ENCODE measurements around the gene MAP2K3.
"Not testable (repeated sequence)": the region's sequence is repeated elsewhere in the genome, so short reads cannot be mapped to it uniquely, and the experiment has no call there.

MAP2K3 gene

DNA sequence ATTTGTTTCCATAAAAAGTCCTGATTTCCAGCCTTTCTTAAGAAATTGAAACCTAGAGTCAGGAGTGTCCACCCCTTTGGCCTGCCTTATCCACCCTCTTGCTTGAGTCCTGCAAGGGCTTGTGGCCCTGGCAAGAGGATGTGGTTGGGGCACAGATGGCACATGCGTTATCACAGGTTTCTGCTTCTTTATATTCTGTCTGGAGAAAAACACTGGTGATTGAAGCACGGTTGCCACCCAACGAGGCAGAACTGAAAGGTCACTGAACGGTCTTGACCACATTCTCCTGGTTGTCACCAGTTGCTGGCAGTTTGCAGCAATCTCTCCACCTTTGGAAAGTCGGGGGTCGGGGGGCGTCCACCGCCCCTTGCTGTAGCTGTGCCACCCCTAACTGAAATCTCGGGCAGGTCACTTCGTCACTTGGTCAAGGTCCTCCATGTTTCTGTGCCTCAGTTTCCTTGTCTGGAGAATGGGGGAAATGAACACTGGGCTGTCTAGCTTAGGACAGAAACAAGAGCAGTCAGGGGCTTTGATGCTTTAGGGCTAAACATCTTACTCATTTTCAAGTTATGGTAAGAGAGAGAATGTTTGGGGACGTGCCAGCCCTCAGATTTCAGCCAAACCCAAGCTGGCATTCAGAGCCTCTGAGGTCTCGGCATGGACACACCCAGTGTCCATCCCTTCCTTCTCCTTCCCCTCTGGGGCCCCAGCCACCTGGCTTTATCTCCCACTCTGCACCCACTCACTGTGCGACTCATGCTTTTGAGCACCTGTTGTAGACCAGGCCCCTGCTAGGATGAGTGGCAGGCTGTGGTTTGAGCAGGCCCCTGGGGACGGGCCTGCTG is 63.8 kb downstream of the MAP2K3 start:
- in situ Hi-C loops (cut with HindIII; ENCODE audit: low sequenced_read_pairs), result not testable (repeated sequence)

DNA sequence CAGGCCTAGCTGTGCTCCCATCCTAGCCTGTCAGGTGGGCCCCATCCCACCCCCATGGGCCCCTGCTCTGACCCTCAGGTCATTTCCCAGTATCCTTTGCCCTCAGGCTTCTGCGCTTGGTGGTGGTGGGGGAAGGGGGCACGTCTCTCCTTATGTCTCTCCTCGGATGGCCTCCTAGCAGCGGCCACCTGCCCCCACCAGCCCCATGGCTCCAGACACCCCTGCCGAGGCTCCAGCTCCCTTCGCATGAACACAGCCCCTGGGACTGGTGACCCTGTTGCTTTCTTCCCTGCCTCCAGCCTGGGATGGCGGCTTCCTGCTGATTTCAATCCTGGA is 64.4 kb downstream of the MAP2K3 start:
- in situ Hi-C loops (cut with HindIII; ENCODE audit: low sequenced_read_pairs), result not testable (repeated sequence)

DNA sequence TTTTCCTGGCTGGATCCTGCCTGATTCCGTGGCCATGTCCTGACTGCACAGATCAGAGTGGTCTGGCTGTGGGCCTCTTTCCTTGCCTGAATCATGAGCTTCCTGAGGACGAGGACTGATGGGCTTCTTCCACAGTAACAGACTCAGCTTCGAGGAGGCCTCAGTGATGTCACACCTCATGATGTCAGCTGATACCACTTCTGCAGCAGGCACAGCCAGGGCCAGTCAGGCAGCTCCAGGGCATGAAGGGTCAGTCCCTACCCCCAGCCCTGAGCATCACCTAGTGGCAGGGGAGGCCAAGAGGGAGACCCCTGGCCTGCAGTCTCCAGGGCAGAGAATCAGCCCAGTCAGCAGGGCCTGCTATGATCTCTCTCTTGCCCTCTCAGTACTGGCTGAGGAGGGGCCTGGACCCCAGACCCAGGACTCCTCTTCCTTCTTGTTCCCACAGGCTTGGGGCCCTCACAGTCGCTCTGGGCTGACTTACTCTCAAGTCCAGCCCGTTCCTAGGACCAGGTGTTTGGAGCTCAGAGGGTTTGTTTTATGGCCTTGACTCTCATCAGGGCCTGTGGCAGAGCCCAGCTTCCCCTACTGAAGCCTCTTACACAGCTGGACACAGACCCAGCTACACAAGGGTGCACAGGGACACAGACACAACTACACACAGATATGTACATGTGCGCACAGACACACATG is 65.0 kb downstream of the MAP2K3 start:
- in situ Hi-C loops (cut with HindIII; ENCODE audit: low sequenced_read_pairs), result not testable (repeated sequence)

DNA sequence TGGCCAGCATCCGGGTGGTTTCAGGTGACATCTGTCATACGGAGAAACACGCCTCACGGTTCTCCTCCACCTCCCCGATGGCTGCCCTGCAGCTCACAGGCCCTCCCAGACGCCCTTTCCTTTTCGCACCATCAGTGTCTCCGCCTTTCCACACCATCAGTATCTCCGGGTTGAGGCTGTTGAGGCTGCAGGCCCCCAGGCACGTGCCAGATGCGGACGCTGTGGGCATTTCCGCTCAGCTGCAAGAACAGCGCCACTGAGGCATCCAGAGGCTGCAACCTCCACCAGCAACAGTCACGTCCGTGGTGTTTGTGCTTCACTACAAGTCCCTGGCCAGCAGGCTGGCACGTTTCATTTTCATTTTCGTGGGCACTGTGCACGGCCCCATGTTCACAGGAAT is 66.0 kb downstream of the MAP2K3 start:
- in situ Hi-C loops (cut with HindIII; ENCODE audit: low sequenced_read_pairs), result not testable (repeated sequence)

DNA sequence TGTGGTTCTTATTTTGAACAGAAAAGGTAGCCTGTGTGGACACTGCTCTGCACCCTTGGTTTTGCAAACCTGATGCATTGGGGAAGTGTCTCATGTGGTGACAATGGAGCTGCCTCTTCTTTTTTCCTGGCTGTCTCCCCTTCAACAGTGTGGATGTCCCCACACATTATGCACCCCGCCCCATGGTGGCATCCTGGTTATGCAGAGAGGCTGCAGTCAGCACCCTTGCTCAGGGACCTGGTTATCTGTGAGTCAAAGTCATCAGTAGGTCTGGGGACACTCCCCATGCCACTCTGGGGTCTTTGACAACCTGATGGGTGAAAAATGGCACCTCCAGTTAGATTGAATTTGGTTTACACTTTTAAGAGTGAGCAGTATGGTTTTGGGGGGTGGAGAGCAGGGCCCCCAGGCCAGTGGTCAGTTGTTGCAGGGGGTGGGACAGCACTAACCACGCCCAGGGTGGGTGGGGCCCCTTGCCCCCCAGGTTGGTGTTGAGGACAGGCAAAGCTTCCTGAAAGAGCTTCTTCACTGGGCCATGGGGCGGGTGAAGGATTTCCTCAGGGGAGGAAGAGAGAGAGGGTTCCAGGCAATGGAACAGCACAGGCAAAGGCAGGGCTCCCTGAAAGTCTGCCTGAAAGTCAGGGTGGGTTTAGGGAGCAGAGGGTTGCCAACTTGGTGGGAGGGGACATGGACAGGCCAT is 67.0 kb downstream of the MAP2K3 start:
- in situ Hi-C loops (cut with HindIII; ENCODE audit: low sequenced_read_pairs), result no loop called here

DNA sequence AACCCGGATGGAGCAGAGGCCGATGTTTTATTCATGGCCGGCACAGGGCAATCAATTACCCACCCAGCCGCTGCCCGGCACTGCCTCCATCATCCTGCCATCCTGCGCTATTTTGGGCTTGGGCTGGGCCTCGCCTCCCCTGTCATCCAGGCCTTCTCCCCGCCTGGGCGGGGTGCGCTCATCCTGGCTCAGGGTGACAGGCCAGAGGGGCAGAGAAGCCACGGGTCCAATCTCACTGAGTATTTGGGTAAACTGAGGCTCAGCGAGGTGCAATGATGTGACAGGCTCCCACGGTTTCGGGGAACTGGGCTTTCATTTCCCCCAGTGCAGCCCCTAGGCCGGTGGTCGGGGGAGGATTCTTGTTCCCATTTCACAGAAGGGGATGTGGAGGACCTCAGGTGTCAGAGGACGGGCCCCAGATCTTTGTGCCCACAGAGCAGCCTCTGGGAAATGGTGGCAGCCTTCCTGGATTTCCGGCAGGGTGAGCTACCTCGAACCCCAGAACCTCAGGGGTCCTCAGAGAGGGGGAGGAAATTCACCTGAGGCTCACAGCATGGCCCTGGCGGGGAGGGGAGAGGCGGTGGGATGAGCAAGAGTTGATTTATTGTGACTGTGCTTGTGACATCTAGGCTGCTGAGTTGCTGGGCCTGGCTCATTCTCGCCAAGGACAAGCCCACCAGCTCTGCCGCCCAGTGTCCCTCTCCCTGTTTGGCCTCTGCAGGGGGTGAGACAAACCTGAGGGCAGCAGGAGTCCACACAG is 67.9 kb downstream of the MAP2K3 start:
- in situ Hi-C loops (cut with HindIII; ENCODE audit: low sequenced_read_pairs), result no loop called here

DNA sequence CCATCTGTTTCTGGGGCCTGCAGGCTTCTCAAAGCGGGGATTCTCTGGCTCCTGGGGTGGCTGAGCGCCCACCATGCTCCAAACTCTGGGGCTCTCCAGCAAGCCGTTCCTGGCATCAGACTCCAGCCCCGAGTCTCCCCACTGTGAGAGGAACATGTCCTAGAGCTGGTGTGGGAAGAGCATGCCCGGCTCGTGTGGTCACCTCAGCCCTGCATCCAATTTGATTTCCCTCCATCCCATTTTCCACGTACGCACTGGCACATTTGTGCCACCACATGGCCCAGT is 68.4 kb downstream of the MAP2K3 start:
- in situ Hi-C loops (cut with HindIII; ENCODE audit: low sequenced_read_pairs), result no loop called here

DNA sequence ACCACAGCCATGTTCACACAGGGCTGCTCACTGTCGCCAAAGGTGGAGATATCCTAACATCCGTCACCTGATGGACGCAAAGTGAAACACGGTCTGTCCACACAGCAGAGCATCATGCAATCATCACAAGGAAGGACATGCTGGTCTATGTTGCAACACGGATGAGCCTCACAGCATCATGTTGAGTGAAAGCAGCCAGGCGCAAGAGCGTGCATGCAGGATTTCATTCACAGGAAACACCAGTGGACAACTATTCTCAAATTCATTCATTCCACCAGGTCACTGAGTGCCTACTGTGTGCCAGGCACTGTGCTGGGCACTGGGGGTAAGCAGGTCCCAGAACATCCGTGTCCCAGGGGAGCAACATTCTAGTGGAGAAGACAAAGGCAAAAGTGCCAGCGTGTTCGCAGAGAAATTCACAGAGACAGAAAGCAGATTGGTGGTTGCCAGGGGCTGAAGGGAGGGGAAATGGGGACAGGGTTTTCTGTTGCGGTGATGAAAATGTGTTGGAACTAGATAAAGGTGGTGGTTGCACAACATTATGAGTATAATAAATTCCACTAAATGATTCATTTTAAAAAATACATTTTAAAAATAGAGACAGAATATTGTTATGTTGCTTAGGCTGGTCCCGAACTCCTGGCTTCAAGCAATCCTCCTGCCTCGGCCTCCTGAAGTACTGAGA is 69.0 kb downstream of the MAP2K3 start:
- in situ Hi-C loops (cut with HindIII; ENCODE audit: low sequenced_read_pairs), result no loop called here

DNA sequence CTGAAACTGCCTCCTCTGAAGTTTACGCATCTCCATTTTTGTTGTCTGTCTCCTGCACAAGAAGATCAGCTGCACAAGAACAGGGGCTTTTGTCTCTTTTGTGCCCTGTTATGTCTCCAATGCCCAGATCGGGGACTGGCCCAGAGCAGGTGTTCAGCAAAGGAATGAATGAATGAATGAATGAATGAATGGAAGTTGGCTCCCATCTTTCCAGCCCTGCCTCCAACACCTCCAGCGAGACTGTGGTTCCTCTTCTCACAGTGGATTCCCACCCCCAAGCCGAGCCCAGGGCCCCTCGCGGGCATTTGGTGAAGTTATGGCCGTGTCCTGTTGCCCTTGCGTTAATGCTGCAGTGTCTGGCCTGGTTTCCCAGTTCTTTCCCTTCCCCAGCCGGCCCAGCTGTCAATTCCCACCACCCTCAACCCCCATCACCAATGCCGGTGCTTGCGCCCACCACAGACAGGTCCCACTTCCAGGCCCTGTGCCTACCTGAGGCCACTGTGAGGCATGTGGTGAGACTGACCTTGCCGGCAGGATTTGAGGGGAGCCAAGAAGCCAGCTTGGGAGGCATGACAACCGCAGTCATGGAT is 70.4 kb downstream of the MAP2K3 start:
- in situ Hi-C loops (cut with HindIII; ENCODE audit: low sequenced_read_pairs), result no loop called here

DNA sequence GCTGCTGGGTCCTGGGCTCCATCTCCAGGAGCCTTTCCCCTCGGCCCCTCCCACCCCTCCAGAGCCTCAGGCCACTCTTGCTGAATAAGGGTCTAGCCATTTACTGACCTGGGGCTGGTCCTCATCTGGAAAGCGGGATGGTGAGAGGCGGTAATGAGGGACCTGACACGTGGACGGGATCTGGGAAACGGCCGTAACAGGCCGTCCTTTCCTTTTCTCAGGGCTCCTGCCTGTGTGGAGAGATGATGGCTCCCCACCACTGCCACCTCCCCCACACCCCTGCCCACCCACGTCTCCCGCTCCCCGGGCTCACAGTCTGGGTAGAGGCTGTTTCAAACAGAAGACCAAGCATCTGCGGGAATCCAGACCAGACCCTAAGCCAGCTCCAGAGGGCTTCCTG is 71.1 kb downstream of the MAP2K3 start:
- in situ Hi-C loops (cut with HindIII; ENCODE audit: low sequenced_read_pairs), result no loop called here

DNA sequence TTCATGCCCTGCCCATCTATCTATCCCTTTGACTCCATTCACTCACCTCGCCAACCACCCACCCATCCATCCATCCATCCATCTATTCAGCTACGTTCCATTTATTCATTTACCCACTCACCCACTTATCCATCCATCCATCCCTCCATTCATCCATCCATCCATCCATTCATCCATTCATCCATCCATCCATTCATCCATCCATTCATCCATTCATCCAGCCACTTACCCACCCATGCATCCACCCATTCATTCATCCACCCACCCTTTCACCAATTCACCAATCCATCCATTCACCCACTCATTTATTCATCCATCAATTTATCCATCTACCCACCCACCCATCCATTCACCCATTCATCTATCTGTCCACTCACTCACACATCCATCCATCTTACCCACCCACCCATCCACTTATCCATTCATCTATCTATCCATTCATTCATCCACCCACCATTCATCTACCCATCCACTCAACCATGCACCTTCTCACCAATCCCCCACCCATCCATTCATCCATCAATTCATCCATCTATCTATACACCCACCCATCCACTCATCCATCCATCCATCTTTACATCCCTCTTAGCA is 72.1 kb downstream of the MAP2K3 start:
- in situ Hi-C loops (cut with HindIII; ENCODE audit: low sequenced_read_pairs), result no loop called here

DNA sequence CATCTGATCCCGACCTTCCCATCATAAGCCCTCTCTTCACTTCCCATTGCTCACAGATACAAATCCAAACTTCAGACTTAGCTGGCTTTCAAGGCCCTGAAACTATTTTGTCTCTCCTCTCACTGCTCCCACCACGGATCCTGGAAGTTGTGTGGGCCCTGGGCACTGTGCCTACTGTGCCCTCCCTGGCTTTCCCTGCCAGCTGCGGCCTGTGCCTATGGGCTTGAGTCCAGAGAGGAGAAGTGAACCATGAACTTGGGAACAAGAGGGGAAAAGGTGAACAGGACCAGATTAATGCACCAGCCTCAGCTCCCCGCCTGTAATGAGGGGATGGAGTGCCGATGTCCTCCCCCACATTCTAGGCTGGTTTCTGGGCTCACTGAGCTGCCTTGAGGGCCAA is 72.8 kb downstream of the MAP2K3 start:
- in situ Hi-C loops (cut with HindIII; ENCODE audit: low sequenced_read_pairs), result no loop called here

DNA sequence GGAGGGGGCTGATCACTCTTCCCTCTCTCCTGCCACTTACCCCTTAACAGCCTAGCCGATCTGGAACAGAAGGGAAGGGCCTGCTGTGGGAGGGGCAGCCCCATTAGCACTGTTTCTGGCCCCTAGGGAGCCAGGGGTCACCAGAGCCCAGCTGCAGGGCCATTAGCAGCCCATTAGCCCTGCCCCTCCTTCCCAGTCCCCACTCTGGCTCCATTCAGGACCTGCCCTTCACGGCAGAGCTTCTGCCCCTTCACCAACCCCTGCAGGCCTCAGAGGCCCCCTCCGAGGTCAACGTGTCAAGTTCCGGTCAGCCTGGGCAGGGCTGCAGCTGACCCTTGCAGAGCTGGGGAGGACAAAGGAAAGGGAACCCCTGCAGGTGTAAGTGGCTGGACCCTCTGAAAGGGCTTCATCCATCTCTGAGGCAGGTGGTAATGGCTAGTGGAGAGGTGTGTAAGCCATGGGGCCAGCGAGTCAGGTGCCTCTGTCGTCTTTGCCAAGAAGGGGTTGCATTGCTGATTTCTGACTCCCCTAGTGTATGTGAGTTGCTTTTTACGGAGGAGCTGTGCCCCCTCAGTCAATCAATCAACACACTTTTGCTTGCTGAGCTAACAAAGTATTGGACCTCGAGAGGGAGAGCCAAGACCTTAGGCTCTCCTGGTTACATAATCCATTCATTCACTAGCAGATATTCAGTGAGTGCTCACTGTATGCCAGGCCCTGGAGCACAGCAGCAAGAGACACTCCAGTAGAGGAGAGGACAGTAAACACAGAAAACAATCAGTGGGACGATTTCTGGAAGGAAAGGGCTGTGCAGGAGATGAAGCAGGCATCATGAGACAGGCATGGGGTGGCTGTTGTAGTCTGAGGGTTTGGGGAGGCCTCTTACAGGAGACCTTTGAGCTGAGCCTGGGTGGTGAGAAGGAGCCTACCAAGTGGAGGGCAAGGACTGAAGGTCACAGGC is 73.5 kb downstream of the MAP2K3 start:
- in situ Hi-C loops (cut with HindIII; ENCODE audit: low sequenced_read_pairs), result no loop called here

DNA sequence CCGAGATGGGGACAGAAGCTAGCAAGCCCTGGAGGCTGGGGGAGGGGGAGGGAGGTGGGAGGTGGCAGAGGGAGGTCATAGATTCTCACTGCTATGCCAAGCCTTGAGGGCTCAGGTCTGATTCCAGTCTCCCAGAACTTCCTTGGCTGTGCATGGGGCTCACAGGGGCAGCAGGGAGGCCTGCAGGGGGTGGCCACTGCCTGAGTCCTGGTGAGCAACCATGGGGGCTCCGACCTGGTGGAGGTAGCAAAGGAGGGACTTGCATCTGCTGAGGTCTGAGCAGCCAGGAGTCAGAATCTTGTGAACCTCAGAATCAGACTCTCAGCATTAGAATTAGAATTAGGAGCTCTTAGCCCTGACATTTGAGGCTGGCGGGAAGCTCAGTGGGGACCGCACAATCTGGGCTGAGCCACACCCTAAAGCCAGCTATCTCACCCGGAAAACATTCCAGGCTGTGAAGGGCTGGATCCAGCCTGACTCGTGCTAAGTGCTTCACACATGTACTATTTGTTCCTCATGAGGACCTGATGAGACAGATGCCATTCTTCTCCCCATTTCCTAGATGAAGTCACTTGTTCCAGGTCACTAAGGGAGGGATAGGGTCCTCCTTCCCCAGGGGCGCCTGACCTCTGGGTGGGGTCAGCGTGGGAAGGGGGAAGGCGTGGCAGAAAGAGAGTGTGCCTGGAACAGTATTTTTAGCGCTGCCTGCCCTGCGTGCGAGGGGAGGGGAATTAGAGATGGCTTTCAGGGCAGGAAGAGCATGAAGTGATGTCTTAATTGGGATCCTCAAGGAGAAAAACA is 74.4 kb downstream of the MAP2K3 start:
- in situ Hi-C loops (cut with HindIII; ENCODE audit: low sequenced_read_pairs), result no loop called here

DNA sequence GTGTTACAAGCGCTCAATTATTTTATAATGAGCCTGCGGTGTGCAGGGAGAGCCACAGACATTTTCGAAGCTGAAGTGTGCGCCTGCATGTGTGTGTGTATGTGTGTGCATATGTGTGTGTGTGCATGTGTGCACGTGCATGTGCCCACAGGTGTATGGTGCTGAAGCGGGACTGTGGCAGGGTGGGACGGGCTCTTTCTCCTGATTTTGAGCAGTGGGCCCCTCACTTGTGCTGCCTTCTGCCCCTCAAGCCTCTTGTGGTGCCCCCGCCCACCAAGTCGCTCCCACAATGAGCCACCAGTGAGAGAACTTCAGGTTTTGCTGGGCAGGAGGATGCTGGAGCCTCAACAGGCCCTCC is 75.0 kb downstream of the MAP2K3 start:
- in situ Hi-C loops (cut with HindIII; ENCODE audit: low sequenced_read_pairs), result no loop called here

DNA sequence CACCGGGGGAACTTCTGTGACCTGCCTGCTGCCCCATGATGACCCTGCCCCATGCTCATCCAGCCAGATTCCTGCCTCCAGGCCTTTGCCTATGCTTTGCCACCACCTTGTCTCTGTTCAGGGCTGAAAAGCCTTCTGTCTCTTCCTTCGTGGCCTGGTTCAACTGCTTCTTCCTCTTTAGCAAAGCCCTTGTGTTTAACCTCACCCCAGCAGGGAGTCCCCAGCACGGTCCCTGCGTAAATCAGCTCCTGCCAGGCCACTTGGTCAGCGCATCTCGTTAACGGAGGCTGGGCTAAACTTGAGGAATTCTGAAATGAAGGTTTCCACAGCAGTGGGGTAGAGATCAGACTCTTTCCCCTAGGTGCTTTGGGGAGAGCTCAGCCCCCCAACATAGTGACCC is 75.5 kb downstream of the MAP2K3 start:
- in situ Hi-C loops (cut with HindIII; ENCODE audit: low sequenced_read_pairs), result no loop called here

DNA sequence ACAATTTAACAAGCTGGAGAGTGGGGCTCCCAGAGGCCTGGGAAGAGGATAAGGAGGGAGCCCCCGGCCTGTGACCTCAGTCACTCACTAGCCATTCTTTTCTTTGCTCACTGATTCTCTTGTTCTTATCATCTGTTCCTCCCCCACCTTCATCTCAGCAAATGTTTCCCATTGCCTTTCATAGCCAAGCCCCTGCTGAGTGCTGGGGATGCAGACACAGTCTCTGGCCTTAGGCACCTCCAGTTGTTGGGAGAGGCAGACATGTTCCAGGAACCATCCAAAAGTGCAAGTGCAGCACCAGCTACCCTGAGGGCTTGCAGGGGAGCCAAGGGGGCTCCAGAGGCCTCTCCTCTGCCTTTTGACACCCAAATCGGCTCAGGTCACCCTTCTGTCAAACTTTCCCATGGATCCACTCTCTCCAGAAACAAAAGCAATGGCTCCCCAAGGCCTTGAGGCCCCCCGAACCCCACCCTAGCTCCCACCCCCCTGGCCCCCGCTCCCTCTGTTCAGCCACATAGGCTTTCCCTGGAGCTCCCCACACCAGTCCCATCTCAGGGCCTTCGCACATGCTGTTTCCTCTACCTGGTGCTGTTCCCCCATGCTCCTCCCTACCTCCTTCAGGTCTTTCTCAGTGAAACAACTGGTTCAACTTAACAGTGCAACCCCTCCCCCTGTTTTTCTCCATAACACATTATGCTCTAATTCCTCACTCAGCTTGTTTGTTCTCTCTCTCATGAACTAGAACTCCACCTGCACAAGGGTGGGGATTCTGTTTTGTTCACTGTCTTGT is 76.7 kb downstream of the MAP2K3 start:
- in situ Hi-C loops (cut with HindIII; ENCODE audit: low sequenced_read_pairs), result no loop called here
